GM12873 (cell line): Measurements from ENCODE around the gene UBAC1.

Source experiments
- TF ChIP-seq, protein P1 (sequence below): IDR thresholded peaks from 2 replicates; pipeline ENCODE4 v1.5.1; 2012; ENCODE audit warnings: low read depth, mild to moderate bottlenecking, moderate library complexity, low read length, control low read depth; ENCODE audit not compliant: insufficient read depth; ENCODE audit errors: missing control alignments

Gene UBAC1

DNA sequence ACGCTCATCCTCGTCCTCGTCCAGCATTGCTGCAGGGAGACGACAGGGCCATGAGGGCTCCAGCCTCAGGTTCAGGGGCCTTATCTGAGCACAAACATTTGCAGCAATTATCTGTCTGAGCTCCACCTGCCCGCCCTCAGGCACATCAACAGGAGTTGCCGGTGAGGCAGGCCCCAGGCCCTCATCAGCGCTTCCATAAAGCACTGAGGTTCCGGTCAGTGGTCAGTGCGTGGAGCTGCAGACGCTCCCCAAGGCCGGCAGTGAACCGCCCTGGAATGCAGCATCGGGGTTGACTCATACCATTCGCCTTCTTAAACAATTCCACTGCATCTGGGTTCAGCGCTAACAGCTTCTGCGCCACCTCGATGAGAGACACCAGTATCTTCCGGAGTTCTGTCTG lies 15.2 kb downstream of the UBAC1 start:
- TF ChIP-seq, protein P1, sequence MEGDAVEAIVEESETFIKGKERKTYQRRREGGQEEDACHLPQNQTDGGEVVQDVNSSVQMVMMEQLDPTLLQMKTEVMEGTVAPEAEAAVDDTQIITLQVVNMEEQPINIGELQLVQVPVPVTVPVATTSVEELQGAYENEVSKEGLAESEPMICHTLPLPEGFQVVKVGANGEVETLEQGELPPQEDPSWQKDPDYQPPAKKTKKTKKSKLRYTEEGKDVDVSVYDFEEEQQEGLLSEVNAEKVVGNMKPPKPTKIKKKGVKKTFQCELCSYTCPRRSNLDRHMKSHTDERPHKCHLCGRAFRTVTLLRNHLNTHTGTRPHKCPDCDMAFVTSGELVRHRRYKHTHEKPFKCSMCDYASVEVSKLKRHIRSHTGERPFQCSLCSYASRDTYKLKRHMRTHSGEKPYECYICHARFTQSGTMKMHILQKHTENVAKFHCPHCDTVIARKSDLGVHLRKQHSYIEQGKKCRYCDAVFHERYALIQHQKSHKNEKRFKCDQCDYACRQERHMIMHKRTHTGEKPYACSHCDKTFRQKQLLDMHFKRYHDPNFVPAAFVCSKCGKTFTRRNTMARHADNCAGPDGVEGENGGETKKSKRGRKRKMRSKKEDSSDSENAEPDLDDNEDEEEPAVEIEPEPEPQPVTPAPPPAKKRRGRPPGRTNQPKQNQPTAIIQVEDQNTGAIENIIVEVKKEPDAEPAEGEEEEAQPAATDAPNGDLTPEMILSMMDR = no peak

DNA sequence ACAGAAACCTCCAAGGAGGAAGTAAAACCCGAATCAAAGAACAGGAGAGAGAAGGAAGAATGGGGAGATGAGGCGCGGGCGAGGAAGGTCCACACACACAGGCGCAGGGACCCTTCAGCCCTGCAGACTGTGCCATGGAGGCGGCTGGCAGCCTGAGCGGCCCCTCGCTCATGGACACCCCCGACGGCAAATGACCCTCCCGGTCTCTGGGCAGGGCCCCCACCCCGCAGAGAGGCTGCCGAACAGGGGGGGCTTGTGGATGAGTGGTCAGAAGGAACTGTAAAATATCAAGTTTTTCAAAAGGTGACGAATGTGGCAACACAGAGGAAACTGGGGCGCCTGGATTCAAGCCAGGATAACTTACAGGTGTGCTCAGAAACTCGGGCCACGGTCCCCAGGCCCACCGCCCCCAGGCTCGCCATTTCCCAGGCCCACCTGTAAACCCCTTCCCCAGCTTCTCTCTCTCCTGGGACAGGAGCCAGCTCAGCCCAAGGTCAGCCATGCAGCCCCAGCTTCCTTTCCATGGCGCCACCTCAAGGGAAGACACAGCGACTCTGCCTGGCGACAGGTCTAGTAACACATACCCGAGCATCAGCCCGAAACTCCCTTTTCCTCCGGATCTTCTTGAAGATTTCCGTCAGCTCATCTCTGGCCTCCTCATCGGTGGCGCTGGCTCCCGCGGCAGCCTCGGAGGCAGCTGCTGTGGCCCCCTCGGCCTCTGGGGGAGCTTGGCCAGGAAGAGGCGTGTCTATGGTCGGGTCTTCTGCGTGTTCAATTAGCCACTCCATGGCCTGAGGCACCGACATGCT lies 16.5 kb downstream of the UBAC1 start:
- TF ChIP-seq, protein P1 = no peak

DNA sequence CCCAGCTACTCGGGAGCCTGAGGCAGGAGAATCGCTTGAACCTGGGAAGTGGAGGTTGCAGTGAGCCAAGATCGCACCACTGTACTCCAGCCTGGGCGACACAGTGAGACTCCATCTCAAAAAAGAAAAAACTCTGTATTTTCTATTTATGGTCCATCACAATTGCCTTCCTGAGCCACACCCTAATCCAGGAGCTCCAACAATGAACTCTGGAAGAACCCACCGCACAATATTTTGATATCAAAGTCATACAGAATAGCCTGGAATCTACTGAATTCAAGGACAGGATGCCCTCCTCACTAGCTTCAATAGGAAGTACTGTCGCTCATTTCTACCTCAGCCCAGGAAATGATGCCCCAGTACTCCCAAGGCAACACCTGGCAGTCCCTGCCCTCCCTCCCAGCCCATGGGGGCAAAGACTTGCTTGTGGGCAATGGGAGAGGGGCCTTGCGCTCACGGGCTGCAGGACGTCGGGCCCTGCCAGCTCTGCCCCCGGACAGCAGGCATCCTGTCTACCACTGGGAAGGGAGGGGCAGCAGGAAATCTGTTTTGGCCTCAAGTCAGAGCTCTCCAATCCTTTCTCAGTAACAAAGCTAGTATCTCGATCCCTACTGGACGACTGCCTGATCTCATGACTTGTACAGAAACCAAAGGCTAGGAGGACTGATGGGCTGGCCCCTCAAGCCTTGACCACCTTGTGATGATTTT lies 19.7 kb downstream of the UBAC1 start:
- TF ChIP-seq, protein P1 = no peak

DNA sequence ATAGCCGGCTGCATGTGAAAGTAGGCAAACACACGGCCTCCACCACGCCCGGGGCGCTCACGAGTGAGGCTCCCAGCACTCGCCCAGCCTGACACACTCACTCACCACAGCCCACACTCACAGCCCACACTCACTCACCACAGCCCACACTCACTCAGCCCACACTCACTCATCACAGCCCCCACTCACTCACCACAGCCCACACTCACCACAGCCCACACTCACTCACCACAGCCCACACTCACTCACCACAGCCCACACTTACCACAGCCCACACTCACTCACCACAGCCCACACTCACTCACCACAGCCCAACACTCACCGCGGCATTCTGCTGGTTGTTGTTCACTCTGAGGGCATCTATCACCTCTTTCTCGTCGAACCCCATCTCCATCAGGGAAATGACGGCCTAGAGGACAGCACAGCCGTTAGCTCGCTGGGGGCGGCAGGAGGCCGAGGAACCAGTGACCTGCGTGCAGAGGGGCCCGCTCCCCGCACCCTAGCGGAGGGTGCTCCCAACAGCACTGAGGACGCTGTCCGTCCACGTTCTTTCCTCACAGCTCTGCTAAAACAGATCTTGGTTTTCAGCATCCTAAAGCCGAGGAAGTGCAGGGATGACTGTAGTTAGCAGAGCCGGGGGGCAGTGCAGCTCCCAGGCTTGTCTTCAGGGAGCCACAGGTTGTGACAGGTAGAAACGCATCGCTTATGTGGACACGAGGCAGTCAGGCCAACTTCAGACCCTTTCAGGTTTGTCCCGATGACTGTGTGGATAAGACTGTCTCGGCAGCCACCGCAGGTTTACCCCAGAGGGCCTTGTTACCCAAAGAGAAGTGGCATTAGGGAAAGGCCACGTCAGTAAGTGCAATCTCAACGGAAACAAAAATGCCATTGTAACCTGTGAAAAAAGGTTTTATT lies 21.6 kb downstream of the UBAC1 start:
- TF ChIP-seq, protein P1 = no peak

DNA sequence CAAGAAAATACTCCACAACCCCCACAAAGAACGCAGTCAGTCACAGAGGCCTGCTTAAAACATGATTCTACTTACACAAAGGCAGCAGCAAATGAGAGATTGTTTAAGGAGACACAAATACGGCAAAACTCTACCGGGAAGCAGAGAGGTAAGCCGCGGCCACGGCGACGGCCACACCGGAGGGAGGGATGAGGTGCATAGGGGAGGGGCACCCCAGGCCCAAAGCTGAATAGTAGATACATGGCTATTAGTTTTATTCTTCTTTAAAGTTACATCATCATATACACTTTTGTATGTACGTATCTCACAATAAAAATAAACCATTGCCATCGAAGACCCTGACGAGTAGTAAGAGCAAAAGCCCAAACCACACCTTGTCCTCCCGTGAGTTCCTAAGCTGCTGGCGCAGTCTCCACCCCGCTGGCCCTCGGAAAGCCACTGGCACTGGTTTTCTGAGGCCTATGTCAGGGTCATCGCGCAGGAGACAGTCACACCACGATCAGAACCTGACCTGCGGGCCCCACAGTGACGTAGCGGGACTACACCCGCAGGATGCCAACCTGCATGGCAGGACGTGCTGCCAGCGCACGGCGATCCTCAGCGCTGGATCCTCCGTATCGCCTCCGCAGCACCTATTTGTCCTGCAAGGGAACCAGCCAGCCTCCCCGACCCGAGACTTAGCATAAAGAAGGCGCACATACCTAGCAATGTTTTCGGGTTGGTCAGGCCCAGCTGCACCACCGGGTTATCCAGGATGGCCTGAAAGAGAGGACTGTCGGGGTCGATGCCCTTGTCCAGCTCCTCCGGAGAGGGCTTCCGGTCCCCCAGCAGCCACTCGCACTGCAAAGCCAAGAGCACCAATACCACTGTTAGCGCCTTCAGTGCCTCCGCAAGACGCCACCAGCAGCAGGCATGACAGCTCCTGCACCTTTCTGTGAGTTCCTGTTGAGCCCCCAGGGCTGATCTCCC lies 23.4 kb downstream of the UBAC1 start:
- TF ChIP-seq, protein P1 = no peak

DNA sequence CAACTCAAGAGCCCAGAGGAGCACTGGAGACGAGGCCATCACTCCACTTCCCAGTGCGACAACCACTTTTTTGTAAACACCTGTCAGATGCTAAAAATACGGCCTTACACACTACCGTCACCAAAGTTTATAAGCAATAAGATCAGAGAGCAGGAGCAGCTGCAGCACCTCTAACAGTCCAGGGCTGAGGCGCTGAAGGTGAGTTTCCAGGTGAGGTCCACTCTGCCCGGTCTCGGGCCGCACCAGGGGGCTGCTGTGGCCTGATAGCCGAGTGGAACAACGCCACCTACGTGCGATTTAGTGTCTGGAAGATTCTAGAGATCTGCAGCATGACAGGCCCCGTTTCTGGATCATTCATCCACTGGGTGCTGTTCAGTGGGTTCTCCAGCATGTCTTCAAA lies 28.1 kb downstream of the UBAC1 start:
- TF ChIP-seq, protein P1 = no peak
